HepG2 (cell line): ENCODE results near the gene SYT10. TPM values are rescaled to one million over a fixed set of nuclear protein-coding genes. Genes with fewer than 3 reads are reported as not detected.
A peak's percentile ranks its signal among the peaks of the same experiment; 100 is the strongest.

ENCODE experiments used
- ATAC-seq: fragments of 200-7000 bp; cut with Tn5 transposase; 3 replicates; pipeline ENCODE4 v1.9.1; 2020; ENCODE audit warnings: mild to moderate bottlenecking, moderate library complexity
- BruUV-seq: library from RNA; stranded (reverse); fragments of 400-500 nt; replicated peaks from 2 replicates; lab custom pipeline; 2021; lab: Mats Ljungman, UMichigan
- CTCF ChIA-PET: fragments of 300-600 bp; formaldehyde crosslinking; extraction: SDS; loops from one replicate; lab custom pipeline; 2021; ENCODE audit warnings: low total read pairs, inconsistent platforms, low intra/inter-chr PET ratio; lab: Yijun Ruan, JAX
- POLR2A ChIA-PET: fragments of 350-600 bp; sonication (Branson Sonifier 250); formaldehyde crosslinking; loops from one replicate; lab custom pipeline; 2020; ENCODE audit warnings: antibody characterized with exemption, inconsistent platforms; lab: Yijun Ruan, JAX
- DNase-seq: peaks from one replicate; pipeline ENCODE4 v3.0.0-alpha.2; 2015; ENCODE audit warnings: low spot score
- FAIRE-seq: peaks from 3 replicates; lab custom pipeline; 2011; peaks lifted over from hg19 to GRCh38; lab: Jason Lieb, UNC
- H2AFZ ChIP-seq: one replicate; pipeline ENCODE4 v1.6.1; 2011; ENCODE audit warnings: low read length, inconsistent platforms
- H3K27ac ChIP-seq: fragments of 300-600 bp; 3 replicates; pipeline ENCODE4 v1.8.0; 2011; ENCODE audit warnings: mixed run types, mild to moderate bottlenecking, mixed read lengths, low read length, inconsistent platforms; ENCODE audit not compliant: insufficient read depth; ENCODE audit errors: extremely low read length
- H3K27me3 ChIP-seq, 2 experiments: fragments of 200-600 bp in 1 of 2; 2 replicates in 1 of 2; 3 replicates in 1 of 2; pipeline versions ENCODE4 v1.6.0 to v1.8.0; 2011; ENCODE audit warnings: low read length in 2 of 2, mild to moderate bottlenecking in 2 of 2, moderate library complexity in 2 of 2, inconsistent platforms in 1 of 2; ENCODE audit not compliant: insufficient read depth in 2 of 2, control insufficient read depth in 1 of 2
- H3K36me3 ChIP-seq, 2 experiments: fragments of 200-600 bp in 1 of 2; replicated peaks in 1 of 2; 2 replicates in 1 of 2; 3 replicates in 1 of 2; pipeline versions ENCODE4 v1.5.1 to v1.8.0; 2011; ENCODE audit warnings: low read length in 2 of 2, inconsistent platforms in 1 of 2; ENCODE audit not compliant: insufficient read depth in 2 of 2, control insufficient read depth in 1 of 2
- H3K4me1 ChIP-seq: 2 replicates; pipeline ENCODE4 v1.5.1; 2012; ENCODE audit warnings: low read length, inconsistent platforms; ENCODE audit not compliant: insufficient read depth
- H3K4me2 ChIP-seq: 2 replicates; pipeline ENCODE4 v1.6.0; 2011; ENCODE audit warnings: low read depth, low read length, inconsistent platforms
- H3K4me3 ChIP-seq, 3 experiments: fragments of 200-600 bp in 1 of 3; sonication (generic), shearing (Covaris generic) in 1 of 3; replicated peaks in 1 of 3; 2 replicates each; pipeline ENCODE4 v1.5.1; 2011 to 2016; ENCODE audit warnings: low read length in 3 of 3, inconsistent platforms in 2 of 3, low read depth in 2 of 3, mild to moderate bottlenecking in 2 of 3, control low read depth in 1 of 3, mixed read lengths in 1 of 3; ENCODE audit not compliant: insufficient read depth in 1 of 3
- H3K79me2 ChIP-seq: one replicate; pipeline ENCODE4 v1.6.1; 2011; ENCODE audit warnings: low read length, inconsistent platforms; ENCODE audit not compliant: insufficient read depth
- H3K9ac ChIP-seq: 2 replicates; pipeline ENCODE4 v1.6.0; 2011; ENCODE audit warnings: mild to moderate bottlenecking, low read depth, low read length, inconsistent platforms; ENCODE audit not compliant: insufficient read depth
- H3K9me3 ChIP-seq: 2 replicates; pipeline ENCODE4 v1.5.1; 2012; ENCODE audit warnings: mild to moderate bottlenecking, low read length
- H4K20me1 ChIP-seq: 2 replicates; pipeline ENCODE4 v1.6.0; 2011; ENCODE audit warnings: inconsistent platforms, mild to moderate bottlenecking, low read length, moderate library complexity; ENCODE audit not compliant: insufficient read depth
- LCORL ChIP-seq, 2 experiments: fragments of 450-650 bp in 1 of 2; sonication (generic) in 1 of 2; formaldehyde crosslinking in 1 of 2; IDR thresholded peaks; 2 replicates each; pipeline versions ENCODE4 v1.5.0 to v1.6.1; 2017 to 2020; ENCODE audit warnings: antibody characterized with exemption in 1 of 2, missing genetic modification reagents in 1 of 2
- MATR3 ChIP-seq: sonication (generic); formaldehyde crosslinking; IDR thresholded peaks from 2 replicates; pipeline ENCODE4 v1.4.0; 2020; ENCODE audit warnings: missing genetic modification reagents
- RBFOX2 ChIP-seq: fragments of 200-400 bp; formaldehyde crosslinking; IDR thresholded peaks from 2 replicates; pipeline ENCODE4 v1.6.1; 2017; ENCODE audit warnings: low read depth, mild to moderate bottlenecking, low read length
- ZFP36L1 ChIP-seq: sonication (generic); formaldehyde crosslinking; IDR thresholded peaks from 2 replicates; pipeline ENCODE4 v1.8.0; 2022; ENCODE audit warnings: mild to moderate bottlenecking, missing genetic modification reagents, moderate library complexity
- ZNF34 ChIP-seq: sonication (generic); formaldehyde crosslinking; IDR thresholded peaks from 2 replicates; pipeline ENCODE4 v1.4.0; 2020; ENCODE audit warnings: mild to moderate bottlenecking, missing genetic modification reagents, borderline replicate concordance
- ZNF619 ChIP-seq: sonication (generic); formaldehyde crosslinking; IDR thresholded peaks from 2 replicates; pipeline ENCODE4 v1.4.0; 2020; ENCODE audit warnings: mild to moderate bottlenecking, missing genetic modification reagents
- in situ Hi-C: cut with HindIII; loops from 2 replicates; pipeline ENCODE4 v1.10.0; 2017; ENCODE audit warnings: low pct_unique_long_range_greater_than_20kb; ENCODE audit not compliant: extremely low pct_ligation_motif_present
- intact Hi-C: fragments of 100-400 bp; cut with micrococcal nuclease; formaldehyde crosslinking; loops from one replicate; pipeline ENCODE4 v1.10.0; 2022; ENCODE audit not compliant: unreplicated experiment
- polyA plus RNA-seq, 8 experiments: library from polyadenylated mRNA; depleted of rRNA in 3 of 8; stranded (reverse) in 7 of 8; unstranded in 1 of 8; fragments of >200 nt; fragmentation: Illumina TruSeq in 4 of 8; extraction: Trizol in 4 of 8; gene quantifications; 2 replicates each; pipeline versions ENCODE4 v1.2.1 to v1.2.3, GENCODE V29; 2011 to 2016; ENCODE audit warnings: low read depth in 4 of 8, missing spikeins in 1 of 8, mixed read lengths in 1 of 8; ENCODE audit not compliant: insufficient read depth in 1 of 8
- total RNA-seq, 5 experiments: library from RNA; depleted of rRNA; stranded (reverse); fragments of >200 nt; fragmentation: Illumina TruSeq; extraction: Trizol; gene quantifications; 2 replicates each; pipeline ENCODE4 v1.2.3, GENCODE V29; 2016; ENCODE audit warnings: low read depth in 1 of 5
- TF ChIP-seq, protein P1 (sequence below): IDR thresholded peaks from 2 replicates; pipeline ENCODE4 v1.6.1; 2016; ENCODE audit warnings: low read depth, borderline replicate concordance
- TF ChIP-seq, protein P2 (sequence below): sonication (generic); formaldehyde crosslinking; IDR thresholded peaks from 2 replicates; pipeline ENCODE4 v1.4.0; 2020; ENCODE audit warnings: missing genetic modification reagents
- TF ChIP-seq, protein P3 (sequence below): sonication (generic); formaldehyde crosslinking; IDR thresholded peaks from 2 replicates; pipeline ENCODE4 v1.8.0; 2022; ENCODE audit warnings: missing genetic modification reagents, mild to moderate bottlenecking, moderate library complexity, borderline replicate concordance

The SYT10 gene
- total and polyA plus RNA-seq, 2 of the 13 experiments (the other 11 are each of a cell fraction or from before 2014, with no cell fraction given): not detected

DNA sequence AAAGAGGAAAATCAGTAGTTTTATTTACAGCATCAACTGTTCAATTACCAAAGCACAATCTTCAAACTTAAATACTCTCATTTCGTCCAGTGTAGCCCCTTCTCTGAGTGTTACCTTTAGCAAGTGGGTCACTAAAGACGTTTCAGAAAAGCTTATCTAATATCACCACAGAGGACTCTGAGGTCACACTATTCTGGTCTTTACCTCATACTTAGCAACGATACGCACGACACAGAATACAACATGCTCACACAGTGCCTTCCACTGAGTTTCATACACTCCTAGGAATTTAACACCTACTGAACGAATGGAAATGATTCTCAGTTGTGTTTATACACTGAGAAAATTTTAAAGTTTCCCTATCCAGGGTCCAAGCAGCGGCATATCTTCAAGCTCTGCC, 2.0 kb downstream of the SYT10 start (continued):
- TF ChIP-seq ZNF619 (CRISPR knock-in tag): no peak
- TF ChIP-seq, protein P1, sequence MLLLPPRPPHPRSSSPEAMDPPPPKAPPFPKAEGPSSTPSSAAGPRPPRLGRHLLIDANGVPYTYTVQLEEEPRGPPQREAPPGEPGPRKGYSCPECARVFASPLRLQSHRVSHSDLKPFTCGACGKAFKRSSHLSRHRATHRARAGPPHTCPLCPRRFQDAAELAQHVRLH: no peak
- TF ChIP-seq MATR3: no peak

DNA sequence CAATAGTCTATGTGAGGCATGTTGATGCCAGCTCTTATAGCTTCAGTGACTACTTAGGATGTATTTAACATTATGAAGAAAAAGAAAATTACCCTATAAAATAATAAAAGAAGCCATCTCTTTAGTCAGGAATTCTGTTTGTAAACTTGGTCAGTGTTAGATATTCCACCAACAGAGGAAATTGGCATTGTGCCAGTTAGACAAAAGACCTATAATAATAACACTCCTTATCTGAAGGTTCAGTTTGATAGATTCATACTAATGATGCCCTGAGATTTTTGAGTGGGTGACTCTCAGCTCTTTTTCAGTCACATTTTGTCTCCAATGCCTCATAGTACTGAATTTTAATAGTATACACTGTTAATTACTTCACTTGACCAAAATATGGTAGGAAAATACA, 6.6 kb downstream of the SYT10 start:
- ATAC-seq: no peak
- H4K20me1 ChIP-seq: no peaks in the 10 kb centered on the region

More for the DNA sequence above, 6.6 kb downstream of the SYT10 start:
- POLR2A ChIA-PET: no interaction called here
- in situ Hi-C loops: no loop called here
- H3K4me2 ChIP-seq: no peak overlapping the region
- H3K27me3 ChIP-seq: no peaks in the 10 kb centered on the region; a peak in 1 of 5 replicates
- intact Hi-C loops: no loop called here
- H3K4me1 ChIP-seq: no peaks in the 10 kb centered on the region
- no peak overlapping the region for H3K27ac ChIP-seq
- no peak overlapping the region for H3K9ac ChIP-seq
- H2AFZ ChIP-seq: no peak overlapping the region
- CTCF ChIA-PET: no interaction called here
- DNase-seq (no peak), FAIRE-seq (no peak)
- H3K79me2 ChIP-seq: no peaks in the 10 kb centered on the region
- H3K36me3 ChIP-seq: no peaks in the 10 kb centered on the region
- no peaks in the 10 kb centered on the region for H3K9me3 ChIP-seq
- TF ChIP-seq RBFOX2 (no peak), ZNF34 (CRISPR knock-in tag) (no peak), LCORL (IDR thresholded peaks at IDR 0.05) (peak; percentile 74), LCORL (CRISPR knock-in tag; IDR thresholded peaks at IDR 0.05) (no peak), ZFP36L1 (CRISPR knock-in tag) (no peak)
- TF ChIP-seq, protein P2, sequence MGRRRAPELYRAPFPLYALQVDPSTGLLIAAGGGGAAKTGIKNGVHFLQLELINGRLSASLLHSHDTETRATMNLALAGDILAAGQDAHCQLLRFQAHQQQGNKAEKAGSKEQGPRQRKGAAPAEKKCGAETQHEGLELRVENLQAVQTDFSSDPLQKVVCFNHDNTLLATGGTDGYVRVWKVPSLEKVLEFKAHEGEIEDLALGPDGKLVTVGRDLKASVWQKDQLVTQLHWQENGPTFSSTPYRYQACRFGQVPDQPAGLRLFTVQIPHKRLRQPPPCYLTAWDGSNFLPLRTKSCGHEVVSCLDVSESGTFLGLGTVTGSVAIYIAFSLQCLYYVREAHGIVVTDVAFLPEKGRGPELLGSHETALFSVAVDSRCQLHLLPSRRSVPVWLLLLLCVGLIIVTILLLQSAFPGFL (CRISPR knock-in tag): no peak
- TF ChIP-seq, protein P3, sequence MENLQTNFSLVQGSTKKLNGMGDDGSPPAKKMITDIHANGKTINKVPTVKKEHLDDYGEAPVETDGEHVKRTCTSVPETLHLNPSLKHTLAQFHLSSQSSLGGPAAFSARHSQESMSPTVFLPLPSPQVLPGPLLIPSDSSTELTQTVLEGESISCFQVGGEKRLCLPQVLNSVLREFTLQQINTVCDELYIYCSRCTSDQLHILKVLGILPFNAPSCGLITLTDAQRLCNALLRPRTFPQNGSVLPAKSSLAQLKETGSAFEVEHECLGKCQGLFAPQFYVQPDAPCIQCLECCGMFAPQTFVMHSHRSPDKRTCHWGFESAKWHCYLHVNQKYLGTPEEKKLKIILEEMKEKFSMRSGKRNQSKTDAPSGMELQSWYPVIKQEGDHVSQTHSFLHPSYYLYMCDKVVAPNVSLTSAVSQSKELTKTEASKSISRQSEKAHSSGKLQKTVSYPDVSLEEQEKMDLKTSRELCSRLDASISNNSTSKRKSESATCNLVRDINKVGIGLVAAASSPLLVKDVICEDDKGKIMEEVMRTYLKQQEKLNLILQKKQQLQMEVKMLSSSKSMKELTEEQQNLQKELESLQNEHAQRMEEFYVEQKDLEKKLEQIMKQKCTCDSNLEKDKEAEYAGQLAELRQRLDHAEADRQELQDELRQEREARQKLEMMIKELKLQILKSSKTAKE (CRISPR knock-in tag): no peak
- BruUV-seq: no TSS peak
- no peak overlapping the region for H3K4me3 ChIP-seq
